SK-N-MC (cell line): Measurements from ENCODE around the gene SEMA5A.

Experiments used
- EZH2 ChIP-seq: fragments of 200-600 bp; sonication (generic); IDR thresholded peaks from one replicate; pipeline ENCODE4 v1.6.1; 2017; ENCODE audit warnings: antibody characterized with exemption
- FOXP2 ChIP-seq: optimal IDR thresholded peaks from 2 replicates; pipeline ENCODE3; 2011; ENCODE audit warnings: mild to moderate bottlenecking, moderate library complexity; ENCODE audit not compliant: insufficient read depth; ENCODE audit errors: extremely low read length, control extremely low read depth

DNA sequence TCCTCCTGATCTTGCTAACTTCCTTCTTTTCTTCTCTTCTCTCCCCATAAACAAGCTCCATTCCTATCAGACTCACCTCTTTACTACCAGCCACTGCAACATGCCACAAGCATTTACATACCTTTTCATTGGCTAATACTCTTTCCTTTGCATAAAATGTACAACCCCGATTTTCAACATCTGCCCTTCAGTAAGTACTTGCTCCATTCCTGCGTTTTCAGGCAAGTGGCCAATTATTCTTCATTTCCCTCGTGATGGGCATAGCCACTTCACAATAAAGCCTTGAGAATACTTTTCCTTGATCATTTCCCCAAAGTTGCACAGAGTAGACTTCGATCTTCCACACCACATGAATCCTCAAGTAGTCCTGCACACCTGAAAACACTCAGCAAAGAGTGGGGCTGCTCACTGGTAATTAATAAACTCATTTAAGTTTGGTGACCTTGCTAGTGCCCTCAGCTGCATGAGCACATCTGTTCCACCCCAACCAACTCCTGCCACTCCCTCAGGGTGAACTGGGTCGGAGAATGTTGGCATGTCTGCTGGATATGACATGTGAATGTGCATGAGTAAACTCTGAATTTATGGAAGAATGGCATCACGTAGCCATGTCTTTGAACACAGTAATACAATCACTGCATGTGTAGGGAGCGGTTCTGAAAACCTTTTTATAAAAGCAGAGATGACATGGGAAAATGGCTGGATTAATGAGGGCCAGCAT lies 535.8 kb downstream of the SEMA5A start:
- TF ChIP-seq EZH2: no peak
- TF ChIP-seq FOXP2: no peak
